Neural progenitor cell (in vitro differentiated cells): ENCODE results near the gene EPHB4. TPM values are rescaled to one million over a fixed set of nuclear protein-coding genes. Genes with fewer than 3 reads are reported as not detected.
"Not testable (repeated sequence)": the region's sequence is repeated elsewhere in the genome, so short reads cannot be mapped to it uniquely, and the experiment has no call there.

ENCODE experiments used
- DNase-seq: peaks from one replicate; pipeline ENCODE4 v3.0.0-alpha.2; 2016; ENCODE audit warnings: low spot score
- H2AFZ ChIP-seq: fragments of 200-600 bp; sonication (generic); replicated peaks from 2 replicates; pipeline ENCODE4 v1.6.1; 2016; ENCODE audit warnings: antibody characterized with exemption
- H3F3A ChIP-seq: fragments of 200-600 bp; sonication (generic); 2 replicates; pipeline ENCODE4 v1.6.1; 2016; ENCODE audit warnings: antibody characterized with exemption, low read depth
- H3K27ac ChIP-seq: fragments of 200-600 bp; sonication (generic); 2 replicates; pipeline ENCODE4 v1.5.1; 2016; ENCODE audit warnings: mild to moderate bottlenecking
- H3K27me3 ChIP-seq: fragments of 200-600 bp; sonication (generic); 2 replicates; pipeline ENCODE4 v1.6.1; 2016; ENCODE audit warnings: mild to moderate bottlenecking, moderate library complexity
- H3K36me3 ChIP-seq: fragments of 200-600 bp; sonication (generic); 2 replicates; pipeline ENCODE4 v1.5.1; 2016
- H3K4me1 ChIP-seq: fragments of 200-600 bp; sonication (generic); 2 replicates; pipeline ENCODE4 v1.6.1; 2016; ENCODE audit warnings: mixed run types
- H3K4me2 ChIP-seq: fragments of 200-600 bp; sonication (generic); 2 replicates; pipeline ENCODE4 v1.6.1; 2016
- H3K4me3 ChIP-seq: fragments of 200-600 bp; sonication (generic); 2 replicates; pipeline ENCODE4 v1.5.1; 2016
- H3K79me2 ChIP-seq: fragments of 200-600 bp; sonication (generic); 2 replicates; pipeline ENCODE4 v1.6.1; 2016; ENCODE audit warnings: low read depth
- H3K9ac ChIP-seq: fragments of 200-600 bp; sonication (generic); 2 replicates; pipeline ENCODE4 v1.6.1; 2016
- H3K9me3 ChIP-seq: fragments of 200-600 bp; sonication (generic); 2 replicates; pipeline ENCODE4 v1.5.1; 2016; ENCODE audit warnings: low read depth
- H4K20me1 ChIP-seq: fragments of 200-600 bp; sonication (generic); 2 replicates; pipeline ENCODE4 v1.6.1; 2016; ENCODE audit warnings: low read depth
- H3K27ac Mint-ChIP-seq: 3 replicates; pipeline ENCODE4 v1.8.0; 2021; ENCODE audit warnings: mixed read lengths
- H3K27me3 Mint-ChIP-seq: 2 replicates; pipeline ENCODE4 v1.8.0; 2022; ENCODE audit warnings: low read depth, mild to moderate bottlenecking, inconsistent platforms, moderate library complexity, mixed read lengths; ENCODE audit not compliant: insufficient read depth
- H3K36me3 Mint-ChIP-seq: 3 replicates; pipeline ENCODE4 v1.8.0; 2021; ENCODE audit warnings: mixed read lengths
- H3K4me1 Mint-ChIP-seq: 3 replicates; pipeline ENCODE4 v1.8.0; 2021; ENCODE audit warnings: mixed read lengths
- H3K4me3 Mint-ChIP-seq: 3 replicates; pipeline ENCODE4 v1.8.0; 2021; ENCODE audit warnings: mild to moderate bottlenecking, moderate library complexity, mixed read lengths
- H3K9me3 Mint-ChIP-seq: 3 replicates; pipeline ENCODE4 v1.8.0; 2020; ENCODE audit warnings: mixed read lengths
- CTCF ChIP-seq: fragments of 200-600 bp; sonication (generic); IDR thresholded peaks from 2 replicates; pipeline ENCODE4 v1.5.1; 2017; ENCODE audit warnings: antibody characterized with exemption, mild to moderate bottlenecking
- EZH2 ChIP-seq: fragments of 200-600 bp; sonication (generic); IDR thresholded peaks from 2 replicates; pipeline ENCODE4 v1.6.1; 2017; ENCODE audit warnings: antibody characterized with exemption, mild to moderate bottlenecking, moderate library complexity
- EZH2phosphoT487 ChIP-seq: fragments of 200-600 bp; sonication (generic); IDR thresholded peaks from 2 replicates; pipeline ENCODE4 v1.6.1; 2017; ENCODE audit warnings: antibody characterized with exemption
- total RNA-seq: library from RNA; depleted of rRNA; stranded (reverse); fragments of >200 nt; gene quantifications from 2 replicates; pipeline ENCODE4 v1.2.3, GENCODE V29; 2015; ENCODE audit warnings: low replicate concordance

EPHB4 gene
- total RNA-seq, 1 donor from 2014 or later, result 66.5 TPM

GRCh38 chr7:100812729-100813128 is 14.6 kb downstream of the EPHB4 start:
- Histone ChIP-seq H3K27ac (no peak overlapping the region), H3F3A (no peaks in the 10 kb centered on the region), H3K79me2 (no peaks in the 10 kb centered on the region), H3K27me3 (no peaks in the 10 kb centered on the region), H3K9ac (no peak overlapping the region), H3K4me3 (no peak overlapping the region), H3K4me1 (no peaks in the 10 kb centered on the region), H3K9me3 (no peaks in the 10 kb centered on the region), H3K4me2 (no peak overlapping the region), H2AFZ (no peak overlapping the region), H4K20me1 (peaks cover 28% of the 10 kb centered on the region), H3K36me3 (peaks cover 3% of the 10 kb centered on the region)
- Mint-ChIP-seq H3K36me3 (peaks cover 36% of the 10 kb centered on the region), H3K4me1 (no peaks in the 10 kb centered on the region), H3K27me3 (no peaks in the 10 kb centered on the region), H3K4me3 (no peak overlapping the region), H3K9me3 (no peaks in the 10 kb centered on the region), H3K27ac (no peak overlapping the region)
- DNase-seq, result no peak
- TF ChIP-seq EZH2phosphoT487 (no peak), CTCF (no peak), EZH2 (no peak)

GRCh38 chr7:100811480-100811879 is 15.8 kb downstream of the EPHB4 start:
- Mint-ChIP-seq H3K4me3 (no peak overlapping the region), H3K27ac (no peak overlapping the region), H3K9me3 (no peaks in the 10 kb centered on the region), H3K36me3 (peaks cover 38% of the 10 kb centered on the region), H3K4me1 (no peaks in the 10 kb centered on the region), H3K27me3 (no peaks in the 10 kb centered on the region)
- no peak overlapping the region for H2AFZ ChIP-seq
- no peak overlapping the region for H3K9ac ChIP-seq
- no peaks in the 10 kb centered on the region for H3K9me3 ChIP-seq
- H3K4me1 ChIP-seq, result no peaks in the 10 kb centered on the region
- no peak overlapping the region for H3K4me2 ChIP-seq
- no peak for DNase-seq
- no peak overlapping the region for H3K4me3 ChIP-seq
- no peak for TF ChIP-seq EZH2
- no peak for TF ChIP-seq EZH2phosphoT487
- H4K20me1 ChIP-seq, result peaks cover 28% of the 10 kb centered on the region
- H3K36me3 ChIP-seq, result peaks cover 3% of the 10 kb centered on the region
- peaks cover 6% of the 10 kb centered on the region for H3F3A ChIP-seq
- no peaks in the 10 kb centered on the region for H3K79me2 ChIP-seq
- no peaks in the 10 kb centered on the region for H3K27me3 ChIP-seq
- no peak overlapping the region for H3K27ac ChIP-seq

- Histone ChIP-seq H3F3A (peaks cover 10% of the 10 kb centered on the region), H3K27me3 (no peaks in the 10 kb centered on the region), H3K79me2 (no peaks in the 10 kb centered on the region), H3K4me1 (peaks cover 6% of the 10 kb centered on the region), H3K36me3 (no peaks in the 10 kb centered on the region), H3K4me3 (no peak overlapping the region), H3K9me3 (no peaks in the 10 kb centered on the region), H3K27ac (no peak overlapping the region), H4K20me1 (peaks cover 24% of the 10 kb centered on the region), H2AFZ (no peak overlapping the region), H3K4me2 (no peak overlapping the region), H3K9ac (no peak overlapping the region)
- Mint-ChIP-seq H3K4me3 (no peak overlapping the region), H3K9me3 (no peaks in the 10 kb centered on the region), H3K27me3 (no peaks in the 10 kb centered on the region), H3K36me3 (peaks cover 37% of the 10 kb centered on the region), H3K4me1 (peaks cover 9% of the 10 kb centered on the region), H3K27ac (no peak overlapping the region)
- no peak for DNase-seq
- TF ChIP-seq EZH2phosphoT487, result no peak
- no peak for TF ChIP-seq EZH2
- no peak for TF ChIP-seq CTCF
These were observed 18.9 kb downstream of the EPHB4 start for GRCh38 chr7:100808354-100808875.

GRCh38 chr7:100806883-100807282 is 20.4 kb downstream of the EPHB4 start:
- not testable (repeated sequence) for H3K27me3 Mint-ChIP-seq, DNase-seq, H3K9ac ChIP-seq, H3K4me1 Mint-ChIP-seq, H3K27me3 ChIP-seq, H3K27ac Mint-ChIP-seq, H2AFZ ChIP-seq, H3K9me3 ChIP-seq, H3K79me2 ChIP-seq, H3K9me3 Mint-ChIP-seq, H3K4me3 Mint-ChIP-seq, H3K27ac ChIP-seq, H3K4me3 ChIP-seq, H3K4me2 ChIP-seq, H3K36me3 ChIP-seq, H3K4me1 ChIP-seq
- H4K20me1 ChIP-seq, result peaks cover 24% of the 10 kb centered on the region
- H3F3A ChIP-seq, result peaks cover 22% of the 10 kb centered on the region
- peaks cover 37% of the 10 kb centered on the region for H3K36me3 Mint-ChIP-seq
